NCI-H1694 (cell line): ENCODE measurements around the gene AMPD1.

Source experiments
- DNase-seq: peaks from one replicate; lab custom pipeline; 2025; lab: John Stamatoyannopoulos, UW

AMPD1 gene

DNA sequence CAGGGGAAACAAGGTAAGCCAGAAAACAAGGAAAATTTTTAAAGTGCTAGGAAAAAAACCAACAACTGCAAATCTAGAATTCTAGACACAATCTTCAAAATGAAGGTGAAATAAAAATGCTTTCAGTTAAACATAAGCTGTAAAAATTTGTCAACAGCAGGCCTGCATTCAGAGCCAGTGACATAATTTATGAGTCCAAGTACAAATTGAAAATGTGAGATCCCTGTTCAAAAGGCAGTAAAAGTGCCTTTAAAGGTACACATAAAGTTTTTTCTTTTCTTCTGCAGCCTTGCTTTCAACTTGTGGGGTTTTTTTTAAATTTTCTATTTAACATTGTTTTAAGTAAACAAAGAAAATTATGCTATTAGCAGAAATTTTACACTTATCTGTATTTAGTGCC is 62.9 kb downstream of the AMPD1 start:
- DNase-seq = no peak

- no peak for DNase-seq
Measured at GRCh38 chr1:114627107-114627506, 68.2 kb downstream of the AMPD1 start.

DNA sequence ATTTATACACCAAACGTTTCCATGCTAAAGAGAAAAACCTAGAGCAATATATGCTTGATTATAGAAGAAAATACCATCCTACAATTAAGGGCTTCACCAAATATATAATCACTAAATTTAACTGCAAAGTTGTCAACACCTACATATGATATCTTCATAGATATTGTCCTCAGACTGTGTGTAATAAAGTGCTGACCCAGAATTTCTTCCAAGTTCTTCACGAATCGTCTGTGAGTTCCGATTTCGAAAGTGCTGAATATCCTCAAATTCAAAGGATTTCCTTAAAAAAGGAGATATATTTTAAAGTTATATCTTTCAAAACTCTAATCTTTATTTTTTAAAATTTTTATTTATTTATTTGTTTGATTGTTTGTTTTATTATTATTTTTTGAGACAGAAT is 72.0 kb downstream of the AMPD1 start:
- DNase-seq = no peak
